CD4-positive, alpha-beta T cell treated with Interleukin-2 at 100 ng/mL for 4 hours (primary cell): Measurements from ENCODE around the gene CNDP1.

Experiments
- DNase-seq: peaks from one replicate; pipeline ENCODE4 v3.0.0-alpha.2; 2020; ENCODE audit warnings: low spot score

The CNDP1 gene

DNA sequence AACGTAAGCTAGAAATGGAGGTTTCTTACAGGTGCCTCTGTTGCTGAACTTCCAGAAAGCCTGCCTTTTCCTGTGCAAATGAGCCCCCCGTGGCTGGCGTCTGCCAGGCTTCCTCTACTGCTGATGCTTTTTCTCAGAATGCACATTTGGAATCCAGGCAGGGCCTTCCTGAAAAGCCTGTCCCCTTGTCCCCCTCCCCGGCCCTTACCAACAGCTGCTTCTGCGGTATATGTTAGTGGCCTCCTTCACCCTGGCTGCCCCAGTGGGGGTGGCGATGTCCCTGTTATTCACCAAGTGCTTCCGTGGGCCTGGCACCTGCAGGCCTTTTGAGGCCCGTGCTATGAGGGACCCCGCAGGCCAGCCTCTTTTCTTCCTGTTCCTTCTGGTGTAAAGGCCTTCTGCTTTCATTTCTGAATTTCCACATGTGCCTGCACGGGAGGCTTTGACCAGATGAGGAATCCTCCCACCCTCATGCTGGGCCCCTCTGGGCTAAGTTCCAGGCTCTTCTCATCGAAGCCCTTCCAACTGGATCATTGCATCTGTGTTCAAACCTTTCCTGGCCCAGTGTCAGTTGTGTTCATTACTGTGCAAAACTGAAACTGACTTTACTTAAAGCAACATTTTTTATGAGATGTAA lies 27.7 kb upstream of the CNDP1 start:
- no peak for DNase-seq

DNA sequence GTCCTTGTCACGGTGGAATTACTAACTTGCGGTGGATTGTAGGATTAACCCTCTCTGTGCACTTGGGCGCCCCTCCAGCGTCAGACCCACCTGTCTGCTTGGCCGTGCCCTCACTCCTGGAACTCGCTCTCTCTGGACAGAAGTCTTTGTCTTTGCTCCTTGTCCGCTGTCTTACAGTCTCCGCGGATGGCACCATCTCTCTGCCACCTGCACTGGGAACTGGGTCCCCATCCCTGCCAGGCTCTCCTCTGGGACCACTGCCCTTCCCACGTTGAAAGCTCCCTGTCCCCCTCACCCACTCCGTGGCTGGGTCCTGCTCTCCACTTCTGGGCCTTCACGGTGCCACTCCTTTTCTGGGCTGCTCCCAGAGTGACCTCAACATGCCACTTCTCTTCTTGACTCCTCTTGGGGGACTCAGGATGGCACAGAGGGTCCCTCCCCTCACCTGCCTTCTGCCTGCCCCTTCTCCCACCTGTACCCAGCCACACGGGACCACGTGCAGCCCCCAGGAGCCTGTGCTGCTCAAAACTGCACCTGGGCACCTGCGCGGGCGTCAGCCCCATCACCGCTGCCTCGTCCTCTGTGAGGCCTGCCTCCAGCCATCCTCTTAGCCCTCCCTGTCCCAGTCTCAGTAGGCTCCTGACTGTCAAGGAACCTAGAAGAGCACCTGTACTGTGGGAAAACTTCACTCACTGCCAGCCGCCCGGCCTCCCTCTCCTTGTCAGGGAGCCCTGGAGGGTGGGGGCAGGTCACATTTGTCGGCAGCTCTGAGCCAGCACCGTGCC lies 27.0 kb upstream of the CNDP1 start:
- DNase-seq: no peak

DNA sequence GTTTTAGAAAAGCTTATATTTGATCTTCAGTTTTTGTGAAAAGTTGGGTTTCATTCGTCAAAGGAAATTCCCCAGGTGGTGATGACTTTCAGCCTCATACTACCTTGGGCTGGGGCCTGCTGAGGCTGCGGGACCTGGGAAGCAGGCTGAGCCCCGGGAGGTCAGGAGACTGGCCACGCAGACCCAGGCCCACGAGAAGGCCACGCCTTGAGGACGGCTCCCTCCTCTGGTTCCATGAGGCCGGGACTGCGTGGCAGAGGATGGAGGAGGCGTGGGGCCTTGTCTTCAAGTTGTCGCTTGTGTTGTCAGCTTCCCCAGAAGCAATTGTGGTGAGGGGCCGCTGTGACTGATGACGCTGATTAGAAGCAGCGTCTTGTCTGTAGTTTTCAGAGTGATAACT lies 26.4 kb upstream of the CNDP1 start:
- DNase-seq: no peak

DNA sequence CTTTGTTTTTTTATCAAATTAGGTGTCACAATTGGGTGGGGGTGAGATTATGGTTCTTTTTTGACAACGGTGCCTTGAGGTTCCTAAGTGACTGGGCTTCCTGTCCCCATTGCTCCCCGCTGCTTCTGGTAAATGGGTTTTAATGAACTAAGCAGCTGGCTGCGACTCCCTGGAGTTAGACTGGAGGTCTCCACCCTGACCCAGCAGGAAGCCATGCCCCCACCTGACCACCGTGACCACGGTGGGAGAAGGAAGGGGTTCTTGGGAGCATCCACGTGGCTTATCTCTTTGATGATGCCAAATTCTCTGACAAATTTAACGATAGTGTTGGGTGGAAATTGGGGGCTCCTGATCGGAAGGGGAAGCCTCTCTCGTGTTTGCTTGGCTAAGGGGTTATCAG lies 25.9 kb upstream of the CNDP1 start:
- DNase-seq: no peak

DNA sequence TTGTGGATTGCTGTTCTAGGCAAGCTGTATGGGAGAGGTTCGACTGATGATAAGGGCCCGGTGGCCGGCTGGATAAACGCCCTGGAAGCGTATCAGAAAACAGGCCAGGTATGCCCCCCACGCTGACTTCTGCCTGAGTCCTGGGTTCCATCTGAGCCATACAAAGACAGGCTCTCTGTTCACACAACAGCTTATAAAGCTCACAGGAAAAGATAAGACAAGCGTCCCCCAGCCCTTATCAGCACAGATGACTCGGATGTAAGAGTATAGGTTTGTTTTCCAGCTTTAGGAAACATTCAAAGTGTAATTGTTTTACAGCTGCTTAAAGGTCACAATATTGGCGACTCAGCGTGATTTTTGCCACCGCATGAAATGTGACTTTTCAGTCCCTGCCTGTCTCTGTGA lies 25.5 kb upstream of the CNDP1 start:
- no peak for DNase-seq

DNA sequence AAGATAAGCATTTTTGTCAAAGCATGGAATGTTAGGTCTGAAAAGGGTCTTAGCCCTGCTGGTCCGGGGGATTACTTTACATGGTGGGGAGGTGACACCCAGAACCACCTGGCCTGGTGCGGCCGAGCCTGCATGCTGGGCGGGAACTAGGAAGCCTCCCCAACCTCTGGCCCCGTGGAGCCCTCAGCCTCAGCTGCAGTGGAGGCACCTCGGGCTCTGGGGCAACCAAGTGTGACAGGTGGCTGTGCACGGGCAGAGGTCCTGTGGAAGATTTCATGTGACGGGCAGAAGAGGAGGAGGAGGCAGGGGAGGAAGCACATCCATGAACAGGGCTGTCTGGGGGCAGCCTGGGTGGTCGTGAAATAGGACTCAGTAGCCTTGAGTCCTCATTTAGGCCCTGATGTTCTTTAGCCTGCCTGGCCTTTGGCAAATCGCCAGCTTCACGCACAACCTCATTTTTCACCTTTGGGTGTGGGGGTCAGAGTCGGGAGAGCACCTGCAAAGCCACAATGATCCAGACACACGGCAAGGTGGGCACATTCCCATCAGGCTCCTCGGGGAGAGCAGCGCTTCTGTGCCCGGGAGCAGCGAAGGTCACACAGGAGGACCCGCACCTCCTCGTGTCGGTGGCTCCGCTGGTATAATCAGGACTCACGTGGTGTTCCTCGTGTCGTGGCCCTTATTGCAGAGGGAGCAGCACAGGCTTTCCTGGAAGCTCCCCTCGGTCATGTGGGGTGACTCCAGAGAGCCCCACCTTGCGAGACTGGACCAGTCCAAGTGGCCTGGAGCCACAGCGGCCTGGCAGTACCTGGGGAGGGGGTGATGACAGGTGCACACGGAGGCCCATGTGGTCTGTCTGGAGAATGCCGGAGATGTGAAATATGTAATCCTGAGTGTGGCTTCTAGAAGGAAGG lies 24.2 kb upstream of the CNDP1 start:
- DNase-seq: no peak

DNA sequence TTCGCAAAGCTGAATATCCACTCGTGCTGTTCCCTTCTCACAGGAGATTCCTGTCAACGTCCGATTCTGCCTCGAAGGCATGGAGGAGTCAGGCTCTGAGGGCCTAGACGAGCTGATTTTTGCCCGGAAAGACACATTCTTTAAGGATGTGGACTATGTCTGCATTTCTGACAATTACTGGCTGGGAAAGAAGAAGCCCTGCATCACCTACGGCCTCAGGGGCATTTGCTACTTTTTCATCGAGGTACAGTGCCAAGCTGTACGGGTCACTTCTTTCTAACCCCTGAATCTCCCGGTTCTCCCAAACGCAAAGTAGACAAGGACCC lies 23.6 kb upstream of the CNDP1 start:
- no peak for DNase-seq

DNA sequence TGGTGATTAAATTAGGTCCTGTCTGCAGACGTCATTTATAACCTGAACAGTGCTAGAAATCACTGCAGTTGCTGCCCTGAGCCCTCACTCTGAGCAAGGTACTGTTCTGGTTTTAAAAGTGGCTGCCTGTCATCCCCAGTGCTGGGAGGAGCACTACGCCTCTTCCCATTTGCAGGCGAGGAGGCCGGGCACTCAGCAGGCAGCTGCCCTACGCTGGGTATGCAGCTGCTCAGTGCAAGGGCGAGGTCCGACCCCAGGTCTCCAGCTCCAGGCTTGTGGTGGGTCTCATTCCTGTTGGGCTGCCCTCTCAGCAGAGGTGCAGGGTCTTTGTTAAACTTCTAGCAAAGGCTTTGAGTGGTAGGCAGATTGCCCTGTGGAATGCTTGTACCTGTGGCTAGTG lies 22.5 kb upstream of the CNDP1 start:
- DNase-seq: no peak

DNA sequence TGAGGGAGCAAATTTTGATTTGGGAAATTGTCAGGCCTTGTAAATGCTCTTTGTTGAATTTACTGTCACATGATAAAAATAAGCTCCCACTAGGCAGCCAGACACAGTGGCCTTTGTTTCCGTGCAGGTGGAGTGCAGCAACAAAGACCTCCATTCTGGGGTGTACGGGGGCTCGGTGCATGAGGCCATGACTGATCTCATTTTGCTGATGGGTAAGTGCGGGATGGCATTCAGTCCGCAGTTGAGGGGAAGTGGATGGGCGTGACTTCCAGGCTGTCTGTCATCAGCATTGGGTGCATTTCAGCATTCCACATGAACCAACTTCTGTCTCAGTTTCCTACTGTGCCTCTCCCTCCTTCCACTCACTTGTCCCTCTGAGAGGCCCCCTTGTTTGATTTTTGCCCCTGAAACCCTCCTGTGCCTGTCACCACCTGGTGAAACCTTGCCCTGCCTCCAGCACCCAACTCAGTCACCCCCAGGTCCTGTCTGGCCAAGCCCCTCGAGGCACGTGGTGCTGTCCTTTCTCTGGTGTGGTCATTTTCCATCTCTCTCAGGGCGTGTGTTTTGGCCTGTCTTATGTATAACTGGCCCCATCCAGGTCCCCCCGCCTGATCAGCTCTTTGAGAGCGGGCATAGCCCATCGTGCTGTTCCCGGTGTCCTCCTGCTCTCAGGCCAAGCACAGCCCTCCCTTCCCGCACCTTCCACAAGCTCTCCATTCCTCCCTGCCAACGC lies 21.8 kb upstream of the CNDP1 start:
- no peak for DNase-seq

DNA sequence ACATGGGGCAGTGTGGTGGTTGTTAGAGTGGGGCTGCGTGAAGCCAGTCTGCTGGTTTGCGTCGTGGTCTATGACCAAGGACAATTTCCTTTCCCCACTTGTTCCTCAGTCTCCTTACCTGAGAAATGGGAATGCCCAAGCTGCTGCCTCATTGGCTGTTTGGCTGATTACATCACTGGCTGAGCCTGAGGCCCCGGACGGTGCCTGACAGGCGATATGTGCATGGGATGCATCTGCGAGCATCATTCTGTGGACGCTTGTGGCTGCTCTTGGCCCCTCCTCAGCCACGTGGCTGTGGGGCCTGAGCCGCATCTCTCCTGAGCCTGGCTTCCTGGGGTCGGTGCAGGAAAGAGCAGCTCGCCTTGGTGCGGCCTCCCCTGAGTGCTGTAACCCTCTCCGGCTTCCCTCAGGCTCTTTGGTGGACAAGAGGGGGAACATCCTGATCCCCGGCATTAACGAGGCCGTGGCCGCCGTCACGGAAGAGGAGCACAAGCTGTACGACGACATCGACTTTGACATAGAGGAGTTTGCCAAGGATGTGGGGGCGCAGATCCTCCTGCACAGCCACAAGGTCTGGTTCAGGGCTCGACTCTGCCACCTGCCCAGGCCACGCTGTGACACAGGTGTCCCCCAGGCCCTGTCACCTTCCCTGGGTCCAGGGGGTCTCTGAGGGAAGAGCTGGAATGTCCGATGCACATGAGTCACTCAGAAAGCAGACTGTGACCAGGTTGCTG lies 21.0 kb upstream of the CNDP1 start:
- no peak for DNase-seq

DNA sequence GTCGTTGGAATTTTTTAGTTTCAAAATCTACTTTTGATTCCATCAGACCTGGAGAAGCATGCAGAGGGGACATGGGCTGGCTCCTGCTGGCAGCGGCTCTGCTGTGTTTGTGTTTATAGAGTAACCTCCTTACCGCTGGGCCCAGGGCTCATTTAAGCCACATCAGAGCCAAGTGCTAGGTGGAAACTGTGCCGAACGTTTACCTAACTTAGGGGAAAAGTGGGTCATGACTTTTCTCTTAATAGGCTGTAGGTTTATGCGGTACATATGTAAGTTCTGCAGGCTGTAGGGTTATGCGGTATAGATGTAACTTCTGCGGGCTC lies 20.5 kb upstream of the CNDP1 start:
- no peak for DNase-seq

DNA sequence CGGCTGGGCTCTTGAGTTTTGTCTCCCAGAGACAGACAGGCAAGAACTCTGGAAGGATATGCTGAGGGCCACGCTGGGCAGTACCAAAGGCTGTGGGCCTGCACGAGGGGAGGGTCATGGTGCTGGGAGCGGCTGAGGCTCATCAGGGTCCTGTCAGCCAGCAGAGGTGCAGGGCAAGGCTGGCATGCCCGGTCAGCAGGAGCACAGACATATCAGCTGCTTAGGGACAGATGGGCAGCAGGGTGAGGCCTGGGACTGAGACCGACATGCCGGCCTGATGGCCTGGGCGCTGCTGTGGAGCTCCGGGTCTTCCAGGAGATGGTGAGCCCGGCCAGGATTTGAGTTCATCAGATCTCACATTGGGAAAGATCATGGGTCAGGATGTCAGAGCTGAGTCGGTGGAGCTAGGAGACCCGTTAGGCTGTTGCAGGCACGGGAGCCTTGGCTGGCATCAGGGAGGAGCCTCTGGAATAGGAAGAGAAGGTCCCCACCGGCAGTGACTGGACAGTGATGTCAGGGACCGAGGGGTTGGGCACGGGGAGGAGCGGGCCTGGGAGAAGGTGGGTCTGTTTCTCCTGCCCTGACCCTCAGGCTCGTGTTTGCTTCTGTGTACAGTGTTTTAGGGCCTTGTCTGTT lies 19.3 kb upstream of the CNDP1 start:
- no peak for DNase-seq

DNA sequence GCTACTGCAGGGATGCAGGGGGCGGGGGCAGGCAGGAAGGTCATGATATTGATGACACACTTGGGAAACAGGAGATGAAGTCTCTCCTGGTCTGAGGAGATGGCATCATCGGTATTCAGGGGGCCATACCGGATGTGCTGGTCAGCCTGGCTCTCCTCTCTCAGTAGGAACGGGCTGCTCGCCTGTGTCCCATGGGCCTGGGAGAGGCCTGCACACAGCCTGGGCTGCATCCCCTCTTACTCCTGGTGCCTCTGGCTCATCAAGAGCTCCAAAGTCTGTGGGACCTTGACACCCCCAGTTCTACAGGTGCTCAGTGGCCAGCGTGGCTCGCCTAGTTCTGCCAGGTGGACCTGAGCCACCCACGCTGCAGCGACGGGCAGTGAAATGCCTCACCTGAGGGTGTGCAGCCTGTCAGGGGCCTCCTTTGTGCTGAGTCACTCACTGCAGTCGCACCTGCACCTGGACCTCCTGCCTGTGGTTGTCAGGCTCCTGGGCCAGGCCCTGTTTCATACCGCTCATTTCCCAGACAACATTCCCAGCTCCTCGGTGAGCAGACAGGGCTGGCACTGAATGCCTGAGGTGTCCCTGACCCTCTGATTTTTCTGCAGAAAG lies 18.6 kb upstream of the CNDP1 start:
- DNase-seq: no peak

DNA sequence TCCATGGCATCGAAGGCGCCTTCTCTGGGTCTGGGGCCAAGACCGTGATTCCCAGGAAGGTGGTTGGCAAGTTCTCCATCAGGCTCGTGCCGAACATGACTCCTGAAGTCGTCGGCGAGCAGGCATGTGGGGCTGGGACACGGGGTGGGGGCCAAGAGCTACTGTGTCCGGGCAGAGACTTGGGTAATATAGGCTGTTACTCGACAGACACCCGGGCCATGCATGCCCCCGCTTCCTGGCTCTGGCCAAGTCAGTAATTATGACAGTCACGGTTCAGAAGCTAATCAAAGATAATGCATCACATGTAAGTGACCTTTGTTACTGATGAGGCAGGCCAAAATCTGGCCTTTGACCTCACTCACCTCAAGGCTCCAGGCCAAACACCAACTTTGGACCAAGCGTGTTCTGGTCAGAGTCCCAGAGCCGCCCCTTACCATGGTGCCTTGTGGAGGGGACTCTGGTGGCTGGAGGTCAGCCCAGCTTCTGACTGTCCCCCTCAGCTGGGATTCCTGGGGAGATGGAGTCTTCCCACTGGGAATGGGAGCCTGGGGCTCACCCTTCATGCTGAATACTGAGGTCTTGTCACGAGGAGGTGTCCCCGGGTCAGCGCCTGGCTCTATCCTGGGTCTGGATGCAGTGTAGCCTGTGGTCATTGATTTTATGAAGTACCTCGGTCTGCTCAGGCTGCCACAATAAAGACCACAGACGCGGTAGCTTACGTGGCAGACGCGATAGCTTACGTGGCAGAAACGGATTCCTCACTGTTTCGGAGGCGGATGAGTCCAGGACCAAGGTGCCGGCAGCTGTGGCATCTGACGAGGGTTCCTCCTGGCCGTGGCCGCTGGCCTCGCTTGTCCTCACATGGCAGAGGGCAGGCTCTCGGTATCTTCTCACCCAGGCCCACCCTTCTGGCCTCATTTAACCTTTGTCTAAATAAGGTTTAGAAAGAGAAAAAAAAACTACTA lies 17.7 kb upstream of the CNDP1 start:
- no peak for DNase-seq

DNA sequence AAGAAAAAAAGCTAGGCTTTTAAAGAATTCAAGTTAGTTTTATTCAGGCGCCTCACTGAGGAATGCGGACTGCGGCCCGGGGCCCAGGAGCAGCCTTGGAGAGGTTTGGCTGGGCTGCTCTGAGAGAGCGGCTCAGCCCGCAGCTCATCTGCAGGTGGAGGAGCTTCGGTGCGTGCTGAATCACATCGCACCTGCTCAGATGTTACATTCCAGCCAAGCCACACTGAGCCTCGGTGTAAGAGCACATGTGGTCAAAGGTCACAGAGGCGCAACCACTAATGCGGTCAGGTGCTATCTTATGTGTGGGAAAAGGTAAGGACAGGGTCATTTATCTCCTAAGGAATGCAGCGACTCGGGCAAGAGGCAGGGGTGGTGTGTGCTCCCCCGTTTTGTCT lies 17.1 kb upstream of the CNDP1 start:
- DNase-seq: no peak

DNA sequence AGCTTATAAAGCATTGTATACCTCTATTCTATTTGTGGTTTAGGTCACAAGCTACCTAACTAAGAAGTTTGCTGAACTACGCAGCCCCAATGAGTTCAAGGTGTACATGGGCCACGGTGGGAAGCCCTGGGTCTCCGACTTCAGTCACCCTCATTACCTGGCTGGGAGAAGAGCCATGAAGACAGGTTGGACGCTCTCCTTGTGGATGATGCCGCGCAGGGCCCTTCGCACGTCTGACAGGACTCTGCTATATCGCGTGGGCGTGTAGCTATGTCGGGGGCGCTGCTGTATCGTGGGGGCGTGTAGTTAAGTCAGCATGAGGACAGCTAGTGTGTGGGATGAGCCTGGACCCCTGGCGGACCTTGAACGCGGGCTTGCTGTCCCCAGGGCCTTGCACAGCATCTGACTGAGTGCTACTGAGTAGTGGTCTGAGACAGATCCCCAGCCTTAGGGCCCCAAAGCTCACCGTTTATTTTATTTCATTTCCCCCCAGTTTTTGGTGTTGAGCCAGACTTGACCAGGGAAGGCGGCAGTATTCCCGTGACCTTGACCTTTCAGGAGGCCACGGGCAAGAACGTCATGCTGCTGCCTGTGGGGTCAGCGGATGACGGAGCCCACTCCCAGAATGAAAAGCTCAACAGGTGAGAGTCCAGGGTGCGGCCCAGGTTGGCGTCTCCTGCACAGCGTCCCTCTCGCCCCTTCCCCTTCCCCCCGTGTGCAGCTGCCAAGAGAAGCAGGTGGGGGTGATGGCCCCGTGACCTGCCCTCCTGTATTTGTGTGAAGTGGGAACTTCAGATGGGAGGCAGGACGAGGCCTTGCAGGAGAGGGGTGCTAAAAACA lies 15.6 kb upstream of the CNDP1 start:
- no peak for DNase-seq

DNA sequence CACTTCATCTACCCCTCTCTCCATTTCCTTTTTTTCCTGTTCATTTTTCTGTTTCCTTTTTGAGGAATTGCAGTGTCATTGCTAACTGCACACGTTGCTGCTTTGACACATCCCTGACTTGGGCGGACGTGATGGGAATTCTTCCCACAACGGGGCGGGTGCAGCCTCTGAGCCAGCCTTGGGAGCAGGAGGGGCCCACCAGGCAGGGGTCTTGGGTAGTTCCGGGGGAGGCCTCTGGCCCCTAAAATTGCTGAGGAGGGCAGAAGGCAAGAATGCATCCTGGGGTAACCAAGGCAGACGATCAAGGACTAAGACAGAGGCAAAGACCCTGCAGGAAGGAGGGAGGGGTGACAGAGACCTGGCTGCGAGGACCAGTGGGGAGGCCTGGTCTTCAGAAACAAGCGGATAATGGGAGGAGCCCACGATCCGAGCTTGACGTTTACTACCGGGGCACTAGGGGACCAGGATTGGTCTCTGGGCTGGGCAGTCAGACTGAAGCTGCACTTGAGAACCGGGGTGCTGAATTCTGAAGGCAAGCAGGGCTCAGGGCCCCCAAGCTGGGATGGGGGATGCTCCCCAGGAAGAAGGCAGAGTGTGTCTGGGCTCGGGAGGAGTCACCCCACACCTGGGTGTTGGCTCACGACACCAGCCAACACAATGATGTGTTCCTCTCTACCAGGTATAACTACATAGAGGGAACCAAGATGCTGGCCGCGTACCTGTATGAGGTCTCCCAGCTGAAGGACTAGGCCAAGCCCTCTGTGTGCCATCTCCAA lies 14.8 kb upstream of the CNDP1 start:
- DNase-seq: no peak
